HG02981 (cell line): ENCODE results near the gene MFN2.
"Not testable (repeated sequence)": the region's sequence is repeated elsewhere in the genome, so short reads cannot be mapped to it uniquely, and the experiment has no call there.

ENCODE experiments used
- ATAC-seq: cut with Tn5 transposase; IDR thresholded peaks from one replicate; pipeline ENCODE4 v1.9.1; 2021; ENCODE audit warnings: mild to moderate bottlenecking, moderate library complexity; ENCODE audit not compliant: unreplicated experiment

MFN2 gene

GRCh38 chr1:11991969-11992676 is 11.9 kb downstream of the MFN2 start:
- no peak for ATAC-seq

GRCh38 chr1:11997081-11997850 is 17.0 kb downstream of the MFN2 start:
- no peak for ATAC-seq

GRCh38 chr1:11998636-11999035 is 18.4 kb downstream of the MFN2 start:
- no peak for ATAC-seq

- ATAC-seq, result no peak
Observed at GRCh38 chr1:11999236-11999635, 19.0 kb downstream of the MFN2 start.

GRCh38 chr1:12001249-12001917 is 21.1 kb downstream of the MFN2 start:
- ATAC-seq, result no peak

- no peak for ATAC-seq
Observed at GRCh38 chr1:12001996-12002493, 21.8 kb downstream of the MFN2 start.

GRCh38 chr1:12003762-12004161 is 23.5 kb downstream of the MFN2 start:
- ATAC-seq, result no peak

- ATAC-seq, result no peak
Observed at GRCh38 chr1:12005488-12006166, 25.4 kb downstream of the MFN2 start.

GRCh38 chr1:12006167-12006921 is 26.1 kb downstream of the MFN2 start:
- ATAC-seq, result no peak

GRCh38 chr1:12007204-12007603 is 27.0 kb downstream of the MFN2 start:
- ATAC-seq, result no peak

- not testable (repeated sequence) for ATAC-seq
Observed at GRCh38 chr1:12008355-12008754, 28.1 kb downstream of the MFN2 start.

- no peak for ATAC-seq
Observed at GRCh38 chr1:12009318-12009947, 29.2 kb downstream of the MFN2 start.

GRCh38 chr1:12010746-12011570 is 30.7 kb downstream of the MFN2 start:
- ATAC-seq, result no peak

GRCh38 chr1:12011998-12012397 is 31.8 kb downstream of the MFN2 start:
- no peak for ATAC-seq

GRCh38 chr1:12012560-12013316 is 32.5 kb downstream of the MFN2 start:
- ATAC-seq, result no peak

GRCh38 chr1:12014141-12014991 is 34.1 kb downstream of the MFN2 start:
- no peak for ATAC-seq

GRCh38 chr1:12015001-12015491 is 34.8 kb downstream of the MFN2 start:
- ATAC-seq, result no peak
